GM19023 (cell line): Measurements from ENCODE around the gene NRN1L.
"Not testable (repeated sequence)": the region's sequence is repeated elsewhere in the genome, so short reads cannot be mapped to it uniquely, and the experiment has no call there.

Experiments used
- ATAC-seq: cut with Tn5 transposase; IDR thresholded peaks from one replicate; pipeline ENCODE4 v1.9.1; 2021; ENCODE audit warnings: mild to moderate bottlenecking, moderate library complexity; ENCODE audit not compliant: unreplicated experiment

The NRN1L gene

GRCh38 chr16:67882374-67883145, 2.1 kb upstream of the NRN1L start:
- ATAC-seq: no peak

GRCh38 chr16:67883146-67883871, 1.4 kb upstream of the NRN1L start:
- no peak for ATAC-seq

DNA sequence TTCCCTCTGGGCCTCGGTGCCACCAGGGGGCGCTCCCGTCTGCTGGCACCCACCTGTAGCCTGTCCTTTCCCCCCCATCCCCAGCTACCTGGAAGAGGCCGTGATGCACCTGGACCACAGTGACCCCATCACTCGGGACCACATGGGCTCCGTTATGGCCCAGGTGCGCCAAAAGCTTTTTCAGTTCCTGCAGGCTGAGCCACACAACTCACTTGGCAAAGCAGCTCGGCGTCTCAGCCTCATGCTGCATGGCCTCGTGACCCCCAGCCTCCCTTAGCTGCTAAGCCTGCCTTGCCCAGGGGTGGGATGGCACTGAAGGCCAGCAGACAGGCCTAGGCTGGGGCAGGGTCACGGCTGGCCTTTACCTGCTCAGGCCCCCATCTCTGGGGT, 818 bp upstream of the NRN1L start:
- ATAC-seq: no peak

DNA sequence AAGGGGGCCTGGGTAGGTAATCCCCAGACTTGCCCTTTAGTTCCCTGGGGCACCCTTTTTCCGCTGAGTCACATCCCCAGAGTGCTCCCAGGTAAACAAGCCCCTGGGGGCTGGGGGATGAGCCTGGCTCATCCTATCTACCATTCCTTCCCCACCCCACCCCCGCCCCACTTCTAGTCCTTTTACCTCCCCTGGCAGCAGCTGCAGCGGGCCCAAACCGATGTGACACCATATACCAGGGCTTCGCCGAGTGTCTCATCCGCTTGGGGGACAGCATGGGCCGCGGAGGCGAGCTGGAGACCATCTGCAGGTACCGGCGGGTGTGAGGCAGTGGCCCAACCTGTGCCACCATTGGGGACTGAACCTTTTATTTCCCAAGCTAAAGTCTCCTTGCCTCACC, 860 bp downstream of the NRN1L start:
- no peak for ATAC-seq

GRCh38 chr16:67885976-67886375, 1.3 kb downstream of the NRN1L start:
- ATAC-seq: no peak

GRCh38 chr16:67886387-67886786, 1.7 kb downstream of the NRN1L start:
- no peak for ATAC-seq

DNA sequence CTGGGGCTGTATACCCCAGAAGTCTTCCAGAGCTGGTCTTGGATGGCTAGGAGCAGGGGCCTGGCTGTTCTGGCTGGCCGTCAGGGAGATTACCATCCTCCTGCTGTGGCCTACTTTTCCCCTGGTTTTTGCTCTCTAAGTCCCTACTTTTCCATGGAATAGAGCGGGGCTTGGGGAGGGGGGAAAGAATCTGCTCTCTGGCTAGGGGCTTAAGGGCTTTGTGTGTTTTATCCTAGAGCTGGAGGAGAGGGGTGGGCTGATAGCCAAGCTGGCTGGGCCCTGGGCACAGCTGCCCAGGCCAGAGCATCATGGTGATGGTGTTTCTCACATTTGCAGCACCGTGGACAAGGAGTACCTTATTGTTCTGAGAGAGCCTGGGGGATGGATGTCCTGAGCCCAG, 3.6 kb downstream of the NRN1L start:
- ATAC-seq: no peak

GRCh38 chr16:67892375-67892774, 7.7 kb downstream of the NRN1L start:
- ATAC-seq: no peak

DNA sequence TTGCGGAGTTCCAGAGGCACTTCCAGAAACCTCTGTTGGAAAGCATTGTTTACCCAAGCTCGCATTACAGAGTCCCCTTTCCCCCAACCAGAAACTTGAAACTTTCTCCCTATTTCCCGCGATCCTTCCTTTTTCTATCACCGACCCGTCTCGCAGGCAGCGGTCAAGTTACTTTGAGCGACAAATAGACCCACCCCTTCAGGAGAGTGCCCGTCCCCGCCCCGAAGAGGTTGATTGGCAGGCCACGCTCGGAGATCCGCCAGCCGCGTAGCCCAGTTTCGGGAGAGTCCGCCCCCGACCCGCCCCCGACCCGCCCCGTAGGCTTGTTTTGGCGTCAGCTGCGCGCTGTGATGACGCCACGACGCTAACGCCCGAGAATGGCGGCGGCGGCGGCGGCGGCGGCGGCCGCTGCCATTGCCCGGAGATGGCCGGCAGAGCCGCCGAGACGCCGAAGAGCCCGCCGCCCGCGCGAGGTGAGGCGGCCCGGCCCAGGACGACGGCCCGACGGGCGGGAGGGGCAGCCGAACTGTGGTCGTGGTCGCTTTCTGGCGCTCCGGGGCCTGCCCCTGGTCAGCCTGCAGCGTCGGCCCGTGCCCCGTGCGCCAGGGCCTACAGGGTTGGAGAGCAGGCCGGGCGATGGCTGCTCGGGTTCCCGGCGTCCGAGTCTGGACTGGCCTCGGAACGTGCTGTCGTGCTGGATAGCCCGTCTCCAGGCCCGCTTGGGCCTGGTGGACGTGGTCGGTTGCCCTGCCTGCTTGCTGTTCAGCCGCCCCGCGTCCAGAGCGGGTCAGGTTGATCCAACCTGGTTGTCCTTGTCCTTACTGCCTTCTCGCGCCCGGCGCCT, 8.4 kb downstream of the NRN1L start, which contains the start of gene PSKH1:
PSKH1 (plus strand) TSS at position 356 of the 844 bp plus-strand sequence. CDS start 15,496 bp downstream, outside the sequence.
- ATAC-seq: peak; percentile 95

DNA sequence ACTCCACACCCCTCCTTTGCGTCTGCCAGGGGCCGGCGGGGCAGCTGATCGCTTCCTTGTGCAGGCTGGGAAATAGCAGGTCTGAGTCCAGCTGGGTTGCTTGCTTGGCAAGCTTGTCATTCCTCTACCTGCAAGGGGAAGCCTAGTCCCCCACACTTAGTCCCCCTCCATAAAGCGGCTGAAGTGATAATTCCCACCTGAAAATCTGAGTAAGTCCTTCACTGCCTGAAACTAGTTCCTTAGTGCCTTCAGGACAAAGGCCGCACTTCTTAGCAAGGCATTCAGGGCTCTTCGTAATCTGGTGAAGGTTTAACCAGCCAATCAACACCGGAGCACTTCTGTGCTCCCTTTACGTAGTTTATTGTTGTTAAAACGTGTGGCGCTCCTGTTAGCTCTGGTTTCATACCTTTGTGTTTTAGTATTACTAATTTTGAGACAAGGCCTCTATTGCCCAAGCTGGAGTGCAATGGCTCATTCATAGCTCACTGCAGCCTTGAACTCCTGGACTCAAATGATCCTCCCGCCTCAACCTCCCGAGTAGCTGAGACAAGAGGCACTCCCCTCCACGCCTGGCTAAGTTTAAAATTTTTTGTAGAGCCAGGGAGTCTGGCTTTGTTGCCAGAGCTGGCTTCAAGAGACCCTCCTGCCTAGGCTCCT, 9.2 kb downstream of the NRN1L start:
- ATAC-seq: no peak

DNA sequence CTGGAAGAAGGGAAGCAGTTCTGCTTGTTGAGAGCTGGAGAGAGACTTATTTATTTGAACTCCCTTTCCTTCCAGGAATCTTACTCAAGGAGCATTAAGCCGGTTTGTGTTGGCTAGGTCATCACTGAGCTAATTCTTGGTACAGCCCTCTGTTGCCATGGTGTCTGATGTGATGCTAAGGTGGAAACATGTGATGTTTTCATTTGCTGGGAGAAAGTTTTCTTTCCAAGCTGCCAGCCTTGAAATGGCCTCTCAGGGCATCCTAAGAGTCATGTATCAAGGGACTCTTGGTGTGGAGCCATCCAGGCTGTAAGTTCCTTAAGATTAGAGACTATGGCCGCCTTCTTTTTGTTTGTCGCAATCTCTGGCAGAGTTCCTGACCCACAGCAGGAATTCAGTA, 12.5 kb downstream of the NRN1L start:
- no peak for ATAC-seq

- no peak for ATAC-seq
These were observed 17.0 kb downstream of the NRN1L start for GRCh38 chr16:67901734-67902133.

DNA sequence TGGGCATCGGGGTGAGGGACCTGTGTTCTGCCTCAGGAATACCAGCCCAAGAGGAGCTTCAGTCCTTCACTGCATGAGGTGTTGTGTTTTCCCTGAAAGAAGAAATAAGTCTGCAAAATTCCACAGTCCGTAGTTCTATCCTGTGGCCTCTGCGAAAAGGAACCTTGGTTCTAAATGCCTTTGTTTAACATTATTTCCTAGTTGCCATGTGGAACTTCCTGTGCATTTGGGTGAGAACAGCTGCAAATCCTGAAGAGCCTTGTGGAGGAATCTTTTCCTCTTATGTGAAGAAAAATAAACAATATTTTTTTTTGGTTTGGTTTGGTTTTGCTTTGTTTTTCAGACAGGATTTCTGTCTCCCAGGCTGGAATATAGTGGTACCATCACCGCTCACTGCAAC, 18.1 kb downstream of the NRN1L start:
- no peak for ATAC-seq

GRCh38 chr16:67907397-67908180, 22.9 kb downstream of the NRN1L start:
- ATAC-seq: no peak

DNA sequence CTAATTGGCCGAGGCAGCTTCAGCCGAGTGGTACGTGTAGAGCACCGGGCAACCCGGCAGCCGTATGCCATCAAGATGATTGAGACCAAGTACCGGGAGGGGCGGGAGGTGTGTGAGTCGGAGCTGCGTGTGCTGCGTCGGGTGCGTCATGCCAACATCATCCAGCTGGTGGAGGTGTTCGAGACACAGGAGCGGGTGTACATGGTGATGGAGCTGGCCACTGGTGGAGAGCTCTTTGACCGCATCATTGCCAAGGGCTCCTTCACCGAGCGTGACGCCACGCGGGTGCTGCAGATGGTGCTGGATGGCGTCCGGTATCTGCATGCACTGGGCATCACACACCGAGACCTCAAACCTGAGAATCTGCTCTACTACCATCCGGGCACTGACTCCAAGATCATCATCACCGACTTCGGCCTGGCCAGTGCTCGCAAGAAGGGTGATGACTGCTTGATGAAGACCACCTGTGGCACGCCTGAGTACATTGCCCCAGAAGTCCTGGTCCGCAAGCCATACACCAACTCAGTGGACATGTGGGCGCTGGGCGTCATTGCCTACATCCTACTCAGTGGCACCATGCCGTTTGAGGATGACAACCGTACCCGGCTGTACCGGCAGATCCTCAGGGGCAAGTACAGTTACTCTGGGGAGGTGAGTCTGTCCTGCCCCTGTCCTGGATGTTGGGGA, 24.5 kb downstream of the NRN1L start:
- no peak for ATAC-seq

DNA sequence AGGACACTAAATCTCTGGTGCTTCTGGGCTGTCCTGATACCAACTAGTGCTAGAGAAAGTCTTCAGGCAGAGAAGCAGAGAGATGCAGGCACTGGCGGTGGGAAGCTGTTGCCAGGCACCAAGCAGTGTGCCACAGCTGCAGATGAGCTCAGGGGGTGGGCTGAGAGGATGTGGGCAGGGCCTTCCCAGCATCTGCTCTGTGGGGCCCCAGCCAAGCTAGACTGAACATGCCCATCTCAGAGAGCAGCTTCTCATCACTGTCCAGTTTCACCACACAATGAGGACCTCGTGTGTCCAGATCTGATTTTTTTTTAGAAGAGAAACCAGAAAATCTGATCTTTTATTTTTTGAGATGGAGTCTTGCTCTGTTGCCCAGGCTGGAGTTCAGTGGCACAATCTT, 25.5 kb downstream of the NRN1L start:
- peak; percentile 54 for ATAC-seq

- ATAC-seq: no peak
These were observed 30.2 kb downstream of the NRN1L start for GRCh38 chr16:67914758-67915495.

GRCh38 chr16:67915496-67915769, 30.7 kb downstream of the NRN1L start:
- ATAC-seq: not testable (repeated sequence)
